ENCODE measurements around the gene STARD5.

- TF ChIP-seq, protein P1, sequence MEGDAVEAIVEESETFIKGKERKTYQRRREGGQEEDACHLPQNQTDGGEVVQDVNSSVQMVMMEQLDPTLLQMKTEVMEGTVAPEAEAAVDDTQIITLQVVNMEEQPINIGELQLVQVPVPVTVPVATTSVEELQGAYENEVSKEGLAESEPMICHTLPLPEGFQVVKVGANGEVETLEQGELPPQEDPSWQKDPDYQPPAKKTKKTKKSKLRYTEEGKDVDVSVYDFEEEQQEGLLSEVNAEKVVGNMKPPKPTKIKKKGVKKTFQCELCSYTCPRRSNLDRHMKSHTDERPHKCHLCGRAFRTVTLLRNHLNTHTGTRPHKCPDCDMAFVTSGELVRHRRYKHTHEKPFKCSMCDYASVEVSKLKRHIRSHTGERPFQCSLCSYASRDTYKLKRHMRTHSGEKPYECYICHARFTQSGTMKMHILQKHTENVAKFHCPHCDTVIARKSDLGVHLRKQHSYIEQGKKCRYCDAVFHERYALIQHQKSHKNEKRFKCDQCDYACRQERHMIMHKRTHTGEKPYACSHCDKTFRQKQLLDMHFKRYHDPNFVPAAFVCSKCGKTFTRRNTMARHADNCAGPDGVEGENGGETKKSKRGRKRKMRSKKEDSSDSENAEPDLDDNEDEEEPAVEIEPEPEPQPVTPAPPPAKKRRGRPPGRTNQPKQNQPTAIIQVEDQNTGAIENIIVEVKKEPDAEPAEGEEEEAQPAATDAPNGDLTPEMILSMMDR (IDR thresholded peaks at IDR 0.05) = no peak
- no peak for TF ChIP-seq POLR2A (IDR thresholded peaks at IDR 0.05)
Measured at GRCh38 chr15:81268340-81268739, 55.6 kb downstream of the STARD5 start.
